PC-3 (cell line): ENCODE measurements around the gene CUEDC2.

ENCODE experiments used
- CTCF ChIP-seq: fragments of 300-600 bp; sonication (generic); conservative IDR thresholded peaks from 2 replicates; pipeline ENCODE4 v1.5.1; 2017; ENCODE audit warnings: antibody characterized with exemption, low read depth, mild to moderate bottlenecking, low read length
- EZH2phosphoT487 ChIP-seq: fragments of 300-600 bp; sonication (generic); IDR thresholded peaks from 2 replicates; pipeline ENCODE4 v1.6.1; 2018; ENCODE audit warnings: mild to moderate bottlenecking, antibody characterized with exemption, low read length, borderline replicate concordance

GRCh38 chr10:102432162-102432950 lies at the start of gene CUEDC2:
- TF ChIP-seq CTCF, result no peak
- no peak for TF ChIP-seq EZH2phosphoT487
